Fibroblast of lung (primary cell): ENCODE measurements around the gene CELF2.

Experiments used
- EZH2 ChIP-seq: IDR thresholded peaks from 2 replicates; pipeline ENCODE4 v1.5.1; 2012; ENCODE audit warnings: low read length, control low read depth, mild to moderate bottlenecking; ENCODE audit errors: missing control alignments
- TF ChIP-seq, protein P1 (sequence below), 2 donors: IDR thresholded peaks in 1 of 2; conservative IDR thresholded peaks in 1 of 2; 1 replicate in 1 of 2; 2 replicates in 1 of 2; pipeline ENCODE4 v1.5.1; 2011 to 2012; ENCODE audit warnings: low read length in 2 of 2, control low read depth in 1 of 2, inconsistent platforms in 1 of 2, low read depth in 1 of 2, mild to moderate bottlenecking in 1 of 2

DNA sequence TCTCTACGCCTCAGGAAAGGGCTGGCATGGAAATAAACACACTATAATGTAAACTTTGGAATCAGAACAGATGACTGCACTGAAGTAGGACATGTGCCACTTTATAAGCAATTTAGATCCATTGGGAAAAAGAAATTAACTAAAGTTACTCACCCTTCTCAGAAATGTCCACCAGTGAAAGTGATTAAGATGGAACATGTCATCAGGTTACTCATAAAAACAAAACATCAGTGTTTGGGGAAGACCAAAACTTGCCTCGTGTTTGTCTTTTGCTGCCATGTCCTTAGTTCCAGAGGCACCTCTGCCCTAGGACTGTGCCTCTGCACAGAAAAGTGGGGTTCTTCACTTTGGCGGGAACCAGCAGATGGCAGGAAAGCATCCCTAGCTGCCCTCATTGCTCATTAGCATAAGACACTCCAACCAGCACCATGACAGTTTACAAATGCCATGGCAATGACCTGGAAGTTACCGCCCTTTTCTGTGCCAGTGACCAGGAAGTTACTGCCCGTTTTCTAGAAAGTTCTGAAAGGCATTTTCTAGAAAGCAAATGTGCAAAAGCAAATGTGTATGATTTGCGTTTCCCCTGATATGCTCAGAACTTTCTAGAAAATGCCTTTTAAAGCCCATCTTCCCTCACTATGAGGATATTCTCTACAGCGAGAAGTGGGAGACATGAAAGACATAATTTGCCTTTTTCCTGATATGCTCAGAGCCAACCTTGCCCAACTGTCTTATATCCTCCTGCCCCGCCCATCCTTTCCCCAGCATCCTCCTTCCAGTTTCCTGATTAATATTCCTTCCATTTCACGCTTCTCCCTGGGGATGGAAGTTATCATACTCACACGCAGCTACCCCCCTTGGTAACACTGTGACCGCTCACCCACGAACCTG lies 335.6 kb downstream of the CELF2 start:
- TF ChIP-seq EZH2 = no peak
- TF ChIP-seq, protein P1, sequence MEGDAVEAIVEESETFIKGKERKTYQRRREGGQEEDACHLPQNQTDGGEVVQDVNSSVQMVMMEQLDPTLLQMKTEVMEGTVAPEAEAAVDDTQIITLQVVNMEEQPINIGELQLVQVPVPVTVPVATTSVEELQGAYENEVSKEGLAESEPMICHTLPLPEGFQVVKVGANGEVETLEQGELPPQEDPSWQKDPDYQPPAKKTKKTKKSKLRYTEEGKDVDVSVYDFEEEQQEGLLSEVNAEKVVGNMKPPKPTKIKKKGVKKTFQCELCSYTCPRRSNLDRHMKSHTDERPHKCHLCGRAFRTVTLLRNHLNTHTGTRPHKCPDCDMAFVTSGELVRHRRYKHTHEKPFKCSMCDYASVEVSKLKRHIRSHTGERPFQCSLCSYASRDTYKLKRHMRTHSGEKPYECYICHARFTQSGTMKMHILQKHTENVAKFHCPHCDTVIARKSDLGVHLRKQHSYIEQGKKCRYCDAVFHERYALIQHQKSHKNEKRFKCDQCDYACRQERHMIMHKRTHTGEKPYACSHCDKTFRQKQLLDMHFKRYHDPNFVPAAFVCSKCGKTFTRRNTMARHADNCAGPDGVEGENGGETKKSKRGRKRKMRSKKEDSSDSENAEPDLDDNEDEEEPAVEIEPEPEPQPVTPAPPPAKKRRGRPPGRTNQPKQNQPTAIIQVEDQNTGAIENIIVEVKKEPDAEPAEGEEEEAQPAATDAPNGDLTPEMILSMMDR (conservative IDR thresholded peaks at IDR 0.05 in 1 of 2, IDR thresholded peaks at IDR 0.05 in 1 of 2; ENCODE audit: low read depth in 1 of 2, low read length in 2 of 2) = no peak
